ENCODE results near the gene ACP3.
"Not testable (repeated sequence)": the region's sequence is repeated elsewhere in the genome, so short reads cannot be mapped to it uniquely, and the experiment has no call there.

ACP3 gene

GRCh38 chr3:132317229-132317948 is at the start of gene ACP3:
Gene ACP3, plus strand, starts transcription at chr3:132317407. Its CDS starts 50 bp downstream, at chr3:132317457.
- no peak for DNase-seq (ENCODE audit: low spot score)

- no peak for DNase-seq (ENCODE audit: low spot score)
Observed at GRCh38 chr3:132268956-132269355, 48.3 kb upstream of the ACP3 start.

- no peak for DNase-seq (ENCODE audit: low spot score)
Observed at GRCh38 chr3:132273036-132273435, 44.2 kb upstream of the ACP3 start.

GRCh38 chr3:132276228-132276906 is 40.8 kb upstream of the ACP3 start:
- no peak for DNase-seq (ENCODE audit: low spot score)

GRCh38 chr3:132279030-132279429 is 38.2 kb upstream of the ACP3 start:
- DNase-seq (ENCODE audit: low spot score), result no peak

GRCh38 chr3:132283440-132283839 is 33.8 kb upstream of the ACP3 start:
- no peak for DNase-seq (ENCODE audit: low spot score)

GRCh38 chr3:132283916-132284405 is 33.2 kb upstream of the ACP3 start:
- DNase-seq (ENCODE audit: low spot score), result no peak

- no peak for DNase-seq (ENCODE audit: low spot score)
Observed at GRCh38 chr3:132284781-132285619, 32.2 kb upstream of the ACP3 start.

- DNase-seq (ENCODE audit: low spot score), result no peak
Observed at GRCh38 chr3:132285620-132285945, 31.6 kb upstream of the ACP3 start.

- DNase-seq (ENCODE audit: low spot score), result no peak
Observed at GRCh38 chr3:132286035-132286434, 31.2 kb upstream of the ACP3 start.

- no peak for DNase-seq (ENCODE audit: low spot score)
Observed at GRCh38 chr3:132288357-132288756, 28.9 kb upstream of the ACP3 start.

- DNase-seq (ENCODE audit: low spot score), result no peak
Observed at GRCh38 chr3:132289316-132289715, 27.9 kb upstream of the ACP3 start.

GRCh38 chr3:132290833-132291232 is 26.4 kb upstream of the ACP3 start:
- no peak for DNase-seq (ENCODE audit: low spot score)

- DNase-seq (ENCODE audit: low spot score), result no peak
Observed at GRCh38 chr3:132292042-132292441, 25.2 kb upstream of the ACP3 start.

- DNase-seq (ENCODE audit: low spot score), result no peak
Observed at GRCh38 chr3:132293251-132293650, 24.0 kb upstream of the ACP3 start.

GRCh38 chr3:132294906-132295305 is 22.3 kb upstream of the ACP3 start:
- no peak for DNase-seq (ENCODE audit: low spot score)

GRCh38 chr3:132303336-132304201 is 13.6 kb upstream of the ACP3 start:
- not testable (repeated sequence) for DNase-seq (ENCODE audit: low spot score)

GRCh38 chr3:132304351-132304750 is 12.9 kb upstream of the ACP3 start:
- DNase-seq (ENCODE audit: low spot score), result not testable (repeated sequence)

- not testable (repeated sequence) for DNase-seq (ENCODE audit: low spot score)
Observed at GRCh38 chr3:132310057-132310456, 7.2 kb upstream of the ACP3 start.

GRCh38 chr3:132311316-132311715 is 5.9 kb upstream of the ACP3 start:
- no peak for DNase-seq (ENCODE audit: low spot score)

- DNase-seq (ENCODE audit: low spot score), result no peak
Observed at GRCh38 chr3:132311841-132312240, 5.4 kb upstream of the ACP3 start.

- no peak for DNase-seq (ENCODE audit: low spot score)
Observed at GRCh38 chr3:132315851-132316250, 1.4 kb upstream of the ACP3 start.

Measured in CD4-positive, alpha-beta T cell treated with Interleukin-6 at 100 ng/mL for 8 hours (primary cell).